MM.1S (cell line): ENCODE results near the gene PLSCR5.

ENCODE experiments used
- DNase-seq: peaks from one replicate; pipeline ENCODE4 v3.0.0-alpha.2; 2015
- H2AFZ ChIP-seq: fragments of 300-600 bp; sonication (generic); 2 replicates; pipeline ENCODE4 v1.6.0; 2016; ENCODE audit warnings: antibody characterized with exemption, low read length
- H3F3A ChIP-seq: fragments of 300-600 bp; sonication (generic); 2 replicates; pipeline ENCODE4 v1.6.1; 2016; ENCODE audit warnings: mild to moderate bottlenecking, antibody characterized with exemption, low read length, moderate library complexity, mixed read lengths; ENCODE audit not compliant: insufficient read depth
- H3K27ac ChIP-seq: fragments of 300-600 bp; sonication (generic); 2 replicates; pipeline ENCODE4 v1.5.1; 2016; ENCODE audit warnings: mild to moderate bottlenecking, low read length
- H3K27me3 ChIP-seq: fragments of 300-600 bp; sonication (generic); replicated peaks from 2 replicates; pipeline ENCODE4 v1.6.0; 2016; ENCODE audit warnings: low read length; ENCODE audit not compliant: insufficient read depth
- H3K36me3 ChIP-seq: fragments of 300-600 bp; sonication (generic); replicated peaks from 2 replicates; pipeline ENCODE4 v1.6.1; 2016; ENCODE audit warnings: mild to moderate bottlenecking, low read length, mixed read lengths; ENCODE audit not compliant: insufficient read depth
- H3K4me1 ChIP-seq: fragments of 300-600 bp; sonication (generic); 2 replicates; pipeline ENCODE4 v1.6.1; 2016; ENCODE audit warnings: low read length, mixed read lengths
- H3K4me2 ChIP-seq: fragments of 300-600 bp; sonication (generic); 2 replicates; pipeline ENCODE4 v1.6.0; 2016; ENCODE audit warnings: low read depth, low read length
- H3K4me3 ChIP-seq: fragments of 300-600 bp; sonication (generic); 2 replicates; pipeline ENCODE4 v1.5.1; 2016; ENCODE audit warnings: low read length, mixed read lengths
- H3K79me2 ChIP-seq: fragments of 300-600 bp; sonication (generic); 2 replicates; pipeline ENCODE4 v1.6.1; 2016; ENCODE audit warnings: mixed run types, low read length, mixed read lengths
- H3K9ac ChIP-seq: fragments of 300-600 bp; sonication (generic); 2 replicates; pipeline ENCODE4 v1.6.1; 2016; ENCODE audit warnings: low read length, mixed read lengths
- H3K9me2 ChIP-seq: fragments of 300-600 bp; sonication (generic); replicated peaks from 2 replicates; pipeline ENCODE4 v1.6.1; 2016; ENCODE audit warnings: mild to moderate bottlenecking, low read length, mixed read lengths; ENCODE audit not compliant: insufficient read depth
- H3K9me3 ChIP-seq: fragments of 300-600 bp; sonication (generic); replicated peaks from 2 replicates; pipeline ENCODE4 v1.6.1; 2016; ENCODE audit warnings: mild to moderate bottlenecking, low read length, mixed read lengths; ENCODE audit not compliant: insufficient read depth
- H4K20me1 ChIP-seq: fragments of 300-600 bp; sonication (generic); 2 replicates; pipeline ENCODE4 v1.6.1; 2016; ENCODE audit warnings: mild to moderate bottlenecking, low read length, moderate library complexity, mixed read lengths; ENCODE audit not compliant: insufficient read depth
- CTCF ChIP-seq: fragments of 300-600 bp; sonication (generic); IDR thresholded peaks from 2 replicates; pipeline ENCODE4 v1.5.1; 2016; ENCODE audit warnings: antibody characterized with exemption, low read length, mixed read lengths
- EZH2 ChIP-seq: fragments of 300-600 bp; sonication (generic); optimal IDR thresholded peaks from 2 replicates; pipeline ENCODE3; 2017; ENCODE audit warnings: low read depth, mild to moderate bottlenecking, antibody characterized with exemption, low read length, mixed read lengths
- EZH2phosphoT487 ChIP-seq: fragments of 300-600 bp; sonication (generic); IDR thresholded peaks from 2 replicates; pipeline ENCODE4 v1.6.1; 2018; ENCODE audit warnings: antibody characterized with exemption, low read length

The PLSCR5 gene

GRCh38 chr3:146559388-146559787 lies 45.8 kb downstream of the PLSCR5 start:
- Histone ChIP-seq H3K27ac (no peak overlapping the region), H2AFZ (no peak overlapping the region)

GRCh38 chr3:146558781-146559180 lies 46.4 kb downstream of the PLSCR5 start:
- no peaks in the 10 kb centered on the region for H3K27me3 ChIP-seq
- H4K20me1 ChIP-seq: no peaks in the 10 kb centered on the region
- no peaks in the 10 kb centered on the region for H3K79me2 ChIP-seq
- H3F3A ChIP-seq: no peaks in the 10 kb centered on the region
- H3K9me3 ChIP-seq: no peaks in the 10 kb centered on the region
- no peak overlapping the region for H3K4me3 ChIP-seq
- H2AFZ ChIP-seq: no peak overlapping the region
- no peak overlapping the region for H3K9ac ChIP-seq
- H3K4me1 ChIP-seq: no peaks in the 10 kb centered on the region
- no peaks in the 10 kb centered on the region for H3K9me2 ChIP-seq
- TF ChIP-seq CTCF (no peak), EZH2 (no peak), EZH2phosphoT487 (no peak)
- no peak overlapping the region for H3K27ac ChIP-seq
- H3K36me3 ChIP-seq: no peaks in the 10 kb centered on the region
- no peak for DNase-seq
- no peak overlapping the region for H3K4me2 ChIP-seq

More at GRCh38 chr3:146559388-146559787, 45.8 kb downstream of the PLSCR5 start:
- no peak overlapping the region for H3K9ac ChIP-seq
- no peaks in the 10 kb centered on the region for H3K36me3 ChIP-seq
- no peaks in the 10 kb centered on the region for H3K27me3 ChIP-seq
- no peaks in the 10 kb centered on the region for H3K9me2 ChIP-seq
- H3F3A ChIP-seq: no peaks in the 10 kb centered on the region
- H3K79me2 ChIP-seq: no peaks in the 10 kb centered on the region
- H3K4me2 ChIP-seq: no peak overlapping the region
- no peak for TF ChIP-seq EZH2phosphoT487
- TF ChIP-seq CTCF: no peak
- no peak for TF ChIP-seq EZH2
- H3K4me1 ChIP-seq: no peaks in the 10 kb centered on the region
- DNase-seq: no peak
- H3K9me3 ChIP-seq: no peaks in the 10 kb centered on the region
- H3K4me3 ChIP-seq: no peak overlapping the region
- no peaks in the 10 kb centered on the region for H4K20me1 ChIP-seq

GRCh38 chr3:146557745-146558144 lies 47.4 kb downstream of the PLSCR5 start:
- Histone ChIP-seq H3K9ac (no peak overlapping the region), H3K27me3 (no peaks in the 10 kb centered on the region), H3K36me3 (no peaks in the 10 kb centered on the region), H3K4me1 (no peaks in the 10 kb centered on the region), H2AFZ (no peak overlapping the region), H3K4me3 (no peak overlapping the region), H3K79me2 (no peaks in the 10 kb centered on the region), H3K9me3 (no peaks in the 10 kb centered on the region), H3K27ac (no peak overlapping the region), H3F3A (no peaks in the 10 kb centered on the region), H4K20me1 (no peaks in the 10 kb centered on the region), H3K9me2 (no peaks in the 10 kb centered on the region), H3K4me2 (no peak overlapping the region)
- no peak for DNase-seq
- TF ChIP-seq CTCF (no peak), EZH2 (no peak), EZH2phosphoT487 (no peak)
